Activated CD4-positive, alpha-beta T cell treated with anti-CD3 and anti-CD28 coated beads, Interleukin-2, amount 50 U/mL, for 24 hours (primary cell): ENCODE measurements around the gene TTYH1.

Experiments used
- DNase-seq, 2 donors: peaks; one replicate each; pipeline ENCODE4 v3.0.0-alpha.2; 2020; ENCODE audit warnings: low read depth in 1 of 2, low spot score in 1 of 2

TTYH1 gene

GRCh38 chr19:54392105-54392504, 23.2 kb upstream of the TTYH1 start:
- DNase-seq = no peak

GRCh38 chr19:54393381-54393780, 21.9 kb upstream of the TTYH1 start:
- DNase-seq = no peak

GRCh38 chr19:54395685-54396084, 19.6 kb upstream of the TTYH1 start:
- DNase-seq = no peak

GRCh38 chr19:54399189-54399588, 16.1 kb upstream of the TTYH1 start:
- DNase-seq = no peak

- no peak for DNase-seq
These were observed 14.4 kb upstream of the TTYH1 start for GRCh38 chr19:54400913-54401312.

- no peak for DNase-seq
These were observed 12.2 kb upstream of the TTYH1 start for GRCh38 chr19:54403054-54403453.

GRCh38 chr19:54405628-54406027, 9.6 kb upstream of the TTYH1 start:
- no peak for DNase-seq

- no peak for DNase-seq
These were observed 7.5 kb upstream of the TTYH1 start for GRCh38 chr19:54407780-54408179.

GRCh38 chr19:54408456-54409026, 6.7 kb upstream of the TTYH1 start:
- no peak for DNase-seq

GRCh38 chr19:54411033-54411432, 4.2 kb upstream of the TTYH1 start:
- DNase-seq = no peak

- no peak for DNase-seq
These were observed 2.4 kb upstream of the TTYH1 start for GRCh38 chr19:54412877-54413276.

- no peak for DNase-seq
These were observed 1.1 kb upstream of the TTYH1 start for GRCh38 chr19:54414156-54414555.

- no peak for DNase-seq
These were observed 823 bp downstream of the TTYH1 start for GRCh38 chr19:54415901-54416673.

- DNase-seq = no peak
These were observed 1.6 kb downstream of the TTYH1 start for GRCh38 chr19:54416695-54417491.

GRCh38 chr19:54418030-54418929, 3.0 kb downstream of the TTYH1 start:
- no peak for DNase-seq

GRCh38 chr19:54418930-54419800, 3.9 kb downstream of the TTYH1 start:
- DNase-seq = no peak

- DNase-seq = no peak
These were observed 4.8 kb downstream of the TTYH1 start for GRCh38 chr19:54420068-54420382.

GRCh38 chr19:54420383-54421168, 5.3 kb downstream of the TTYH1 start:
- no peak for DNase-seq

GRCh38 chr19:54421169-54421516, 5.9 kb downstream of the TTYH1 start:
- no peak for DNase-seq

GRCh38 chr19:54421521-54421920, 6.3 kb downstream of the TTYH1 start:
- no peak for DNase-seq
